ENCODE data around the gene CTXND2. TPM values are rescaled to one million over a fixed set of nuclear protein-coding genes. Genes with fewer than 3 reads are reported as not detected.

Gene CTXND2
- total and polyA plus RNA-seq, 2 of the 8 experiments (the other 6 are each of a cell fraction or from before 2014, with no cell fraction given), result not detected

GRCh38 chr1:150931773-150932172, 44.8 kb downstream of the CTXND2 start:
- H3K27me3 ChIP-seq (replicated peaks in 1 of 4; ENCODE audit: control insufficient read depth in 3 of 4, extremely low read depth in 1 of 4, insufficient read depth in 3 of 4, low read length in 3 of 4), result no peaks in the 10 kb centered on the region
- H3K14ac ChIP-seq (ENCODE audit: insufficient read length), result no peak overlapping the region
- FAIRE-seq (no peak), DNase-seq (ENCODE audit: low read depth in 1 of 2, low spot score in 2 of 2) (no peak)
- no peaks in the 10 kb centered on the region for H3K4me1 ChIP-seq (replicated peaks in 1 of 4; ENCODE audit: control insufficient read depth in 3 of 4, insufficient read depth in 4 of 4, low read length in 3 of 4)
- no peaks in the 10 kb centered on the region for H4K20me1 ChIP-seq (replicated peaks in 1 of 2; ENCODE audit: control insufficient read depth in 1 of 2, insufficient read depth in 2 of 2, low read length in 2 of 2)
- H3K4ac ChIP-seq (replicated peaks; ENCODE audit: insufficient read length, low read depth, low read length), result no peak overlapping the region
- H3K79me1 ChIP-seq (ENCODE audit: low read depth, low read length), result 0 out of 2 replicates have a peak, but pooled peaks cover 2% of the 10 kb centered on the region
- H3K18ac ChIP-seq (ENCODE audit: extremely low read depth, low read length), result no peak overlapping the region
- no peak overlapping the region for H4K8ac ChIP-seq (ENCODE audit: extremely low read depth, insufficient read depth, low read length)
- no peak overlapping the region for H2BK15ac ChIP-seq (ENCODE audit: low read length)
- ChIA-PET POLR2A (ENCODE audit: partially characterized antibody) (interaction anchor here (0.6 kb wide), 1 partner anchor 11 kb away, joined by 3 read pairs; no protein-coding TSS in a partner anchor), CTCF (ENCODE audit: partially characterized antibody) (interaction anchor here (0.6 kb wide), 1 partner anchor 238 kb away, joined by 3 read pairs; no protein-coding TSS in a partner anchor)
- H3K36me3 ChIP-seq (ENCODE audit: control insufficient read depth in 2 of 4, insufficient read depth in 4 of 4, low read length in 3 of 4), result peaks cover 15 to 54% (median 27%) of the 10 kb centered on the region in 4 experiments
- no peak overlapping the region for H3K56ac ChIP-seq (replicated peaks; ENCODE audit: insufficient read length, low read depth, low read length)
- no peaks in the 10 kb centered on the region for H3K9me3 ChIP-seq (ENCODE audit: insufficient read depth in 2 of 2, low read depth in 1 of 2, low read length in 1 of 2)
- no peak overlapping the region for H2AK5ac ChIP-seq (ENCODE audit: low read depth, low read length)
- H4K5ac ChIP-seq (ENCODE audit: insufficient read length, low read depth, low read length), result no peak overlapping the region
- no peak overlapping the region for H3K9ac ChIP-seq (replicated peaks in 1 of 4; ENCODE audit: extremely low read depth in 1 of 4, low read depth in 3 of 4, low read length in 3 of 4)
- no peak overlapping the region for H2AFZ ChIP-seq (ENCODE audit: low read length)
- H3K4me3 ChIP-seq (ENCODE audit: extremely low read depth in 1 of 4, insufficient read depth in 2 of 4, low read depth in 3 of 4, low read length in 4 of 4), result no peak overlapping the region
- H3K23me2 ChIP-seq (ENCODE audit: low read depth, low read length), result no peaks in the 10 kb centered on the region
- no peak overlapping the region for H3K23ac ChIP-seq (ENCODE audit: insufficient read length)
- no peak overlapping the region for H3K4me2 ChIP-seq (ENCODE audit: insufficient read depth in 1 of 2, low read depth in 2 of 2, low read length in 2 of 2)
- peaks cover 0 to 19% of the 10 kb centered on the region in 2 experiments; a peak in 2 of 4 replicates for H3K79me2 ChIP-seq (ENCODE audit: control insufficient read depth in 1 of 2, insufficient read depth in 2 of 2, low read length in 2 of 2)
- H4K91ac ChIP-seq (replicated peaks; ENCODE audit: insufficient read length, low read length), result no peak overlapping the region
- H2BK120ac ChIP-seq (replicated peaks; ENCODE audit: low read depth, low read length), result no peak overlapping the region
- H3K27ac ChIP-seq (ENCODE audit: low read depth, low read length), result no peak overlapping the region
- H2BK5ac ChIP-seq (ENCODE audit: low read depth, low read length), result no peak overlapping the region
- no peak overlapping the region for H2BK20ac ChIP-seq (ENCODE audit: low read length)
- no peak overlapping the region for H2BK12ac ChIP-seq (ENCODE audit: low read depth, low read length)
- 85% methylated on average over 1 of the region's 1 CpG; no CpG with 5 or more reads in 1 of the 2 experiments for WGBS, 2 experiments (ENCODE audit: extremely low coverage in 1 of 2, insufficient coverage in 1 of 2, insufficient read length in 1 of 2, insufficient replicate concordance in 2 of 2, low coverage in 1 of 2, low lambda C conversion rate in 2 of 2, missing lambda C conversion rate in 1 of 2)

All from H1 (cell line).